HepG2 (cell line): Measurements from ENCODE around the gene CSNK1E. TPM values are rescaled to one million over a fixed set of nuclear protein-coding genes. Genes with fewer than 3 reads are reported as not detected.
A peak's percentile ranks its signal among the peaks of the same experiment; 100 is the strongest.

ENCODE experiments used
- ATAC-seq: fragments of 200-7000 bp; cut with Tn5 transposase; 3 replicates; pipeline ENCODE4 v1.9.1; 2020; ENCODE audit warnings: mild to moderate bottlenecking, moderate library complexity
- BruUV-seq: library from RNA; stranded (reverse); fragments of 400-500 nt; replicated peaks from 2 replicates; lab custom pipeline; 2021; lab: Mats Ljungman, UMichigan
- CTCF ChIA-PET: fragments of 300-600 bp; formaldehyde crosslinking; extraction: SDS; loops from one replicate; lab custom pipeline; 2021; ENCODE audit warnings: low total read pairs, inconsistent platforms, low intra/inter-chr PET ratio; lab: Yijun Ruan, JAX
- POLR2A ChIA-PET: fragments of 350-600 bp; sonication (Branson Sonifier 250); formaldehyde crosslinking; loops from one replicate; lab custom pipeline; 2020; ENCODE audit warnings: antibody characterized with exemption, inconsistent platforms; lab: Yijun Ruan, JAX
- DNase-seq: peaks from one replicate; pipeline ENCODE4 v3.0.0-alpha.2; 2015; ENCODE audit warnings: low spot score
- FAIRE-seq: peaks from 3 replicates; lab custom pipeline; 2011; peaks lifted over from hg19 to GRCh38; lab: Jason Lieb, UNC
- H2AFZ ChIP-seq: one replicate; pipeline ENCODE4 v1.6.1; 2011; ENCODE audit warnings: low read length, inconsistent platforms
- H3K27ac ChIP-seq: fragments of 300-600 bp; 3 replicates; pipeline ENCODE4 v1.8.0; 2011; ENCODE audit warnings: mixed run types, mild to moderate bottlenecking, mixed read lengths, low read length, inconsistent platforms; ENCODE audit not compliant: insufficient read depth; ENCODE audit errors: extremely low read length
- H3K27me3 ChIP-seq, 2 experiments: fragments of 200-600 bp in 1 of 2; 2 replicates in 1 of 2; 3 replicates in 1 of 2; pipeline versions ENCODE4 v1.6.0 to v1.8.0; 2011; ENCODE audit warnings: low read length in 2 of 2, mild to moderate bottlenecking in 2 of 2, moderate library complexity in 2 of 2, inconsistent platforms in 1 of 2; ENCODE audit not compliant: insufficient read depth in 2 of 2, control insufficient read depth in 1 of 2
- H3K36me3 ChIP-seq, 2 experiments: fragments of 200-600 bp in 1 of 2; replicated peaks in 1 of 2; 2 replicates in 1 of 2; 3 replicates in 1 of 2; pipeline versions ENCODE4 v1.5.1 to v1.8.0; 2011; ENCODE audit warnings: low read length in 2 of 2, inconsistent platforms in 1 of 2; ENCODE audit not compliant: insufficient read depth in 2 of 2, control insufficient read depth in 1 of 2
- H3K4me1 ChIP-seq: 2 replicates; pipeline ENCODE4 v1.5.1; 2012; ENCODE audit warnings: low read length, inconsistent platforms; ENCODE audit not compliant: insufficient read depth
- H3K4me2 ChIP-seq: 2 replicates; pipeline ENCODE4 v1.6.0; 2011; ENCODE audit warnings: low read depth, low read length, inconsistent platforms
- H3K4me3 ChIP-seq, 3 experiments: fragments of 200-600 bp in 1 of 3; sonication (generic), shearing (Covaris generic) in 1 of 3; replicated peaks in 1 of 3; 2 replicates each; pipeline ENCODE4 v1.5.1; 2011 to 2016; ENCODE audit warnings: low read length in 3 of 3, inconsistent platforms in 2 of 3, low read depth in 2 of 3, mild to moderate bottlenecking in 2 of 3, control low read depth in 1 of 3, mixed read lengths in 1 of 3; ENCODE audit not compliant: insufficient read depth in 1 of 3
- H3K79me2 ChIP-seq: one replicate; pipeline ENCODE4 v1.6.1; 2011; ENCODE audit warnings: low read length, inconsistent platforms; ENCODE audit not compliant: insufficient read depth
- H3K9ac ChIP-seq: 2 replicates; pipeline ENCODE4 v1.6.0; 2011; ENCODE audit warnings: mild to moderate bottlenecking, low read depth, low read length, inconsistent platforms; ENCODE audit not compliant: insufficient read depth
- H3K9me3 ChIP-seq: 2 replicates; pipeline ENCODE4 v1.5.1; 2012; ENCODE audit warnings: mild to moderate bottlenecking, low read length
- H4K20me1 ChIP-seq: 2 replicates; pipeline ENCODE4 v1.6.0; 2011; ENCODE audit warnings: inconsistent platforms, mild to moderate bottlenecking, low read length, moderate library complexity; ENCODE audit not compliant: insufficient read depth
- ARNT ChIP-seq: fragments of 450-650 bp; IDR thresholded peaks from 2 replicates; pipeline ENCODE4 v1.6.1; 2017
- CBX5 ChIP-seq: sonication (generic); formaldehyde crosslinking; IDR thresholded peaks from 2 replicates; pipeline ENCODE4 v1.4.0; 2020; ENCODE audit warnings: missing genetic modification reagents, borderline replicate concordance
- DZIP1 ChIP-seq: sonication (generic); formaldehyde crosslinking; IDR thresholded peaks from 2 replicates; pipeline ENCODE4 v1.5.0; 2020; ENCODE audit warnings: mild to moderate bottlenecking, missing genetic modification reagents
- HDAC2 ChIP-seq: sonication (generic); formaldehyde crosslinking; IDR thresholded peaks from 2 replicates; pipeline ENCODE4 v1.4.0; 2020; ENCODE audit warnings: missing genetic modification reagents
- IKZF5 ChIP-seq: IDR thresholded peaks from 2 replicates; pipeline ENCODE4 v1.6.1; 2018; ENCODE audit warnings: missing genetic modification reagents, mild to moderate bottlenecking, missing compliant biosample characterization
- JDP2 ChIP-seq: sonication (generic); formaldehyde crosslinking; IDR thresholded peaks from 2 replicates; pipeline ENCODE4 v1.8.1; 2022; ENCODE audit warnings: missing genetic modification reagents, borderline replicate concordance
- PHF8 ChIP-seq: sonication (generic); formaldehyde crosslinking; IDR thresholded peaks from 2 replicates; pipeline ENCODE4 v1.5.0; 2020; ENCODE audit warnings: missing genetic modification reagents
- POLR2A ChIP-seq, 2 experiments: IDR thresholded peaks; 2 replicates each; pipeline ENCODE4 v1.6.1; 2011; ENCODE audit warnings: low read depth in 2 of 2, low read length in 2 of 2, mild to moderate bottlenecking in 1 of 2, moderate library complexity in 1 of 2; ENCODE audit not compliant: insufficient read depth in 1 of 2
- SNRNP70 ChIP-seq: fragments of 200-400 bp; formaldehyde crosslinking; IDR thresholded peaks from 2 replicates; pipeline ENCODE4 v1.6.1; 2017; ENCODE audit warnings: mild to moderate bottlenecking, low read depth, low read length, moderate library complexity
- ZNF121 ChIP-seq: sonication (generic); formaldehyde crosslinking; IDR thresholded peaks from 2 replicates; pipeline ENCODE4 v1.5.0; 2020; ENCODE audit warnings: mild to moderate bottlenecking, missing genetic modification reagents
- ZNF556 ChIP-seq: sonication (generic); formaldehyde crosslinking; IDR thresholded peaks from 2 replicates; pipeline ENCODE4 v1.4.0; 2020; ENCODE audit warnings: mild to moderate bottlenecking, missing genetic modification reagents, borderline replicate concordance
- ZNF574 ChIP-seq: sonication (generic); formaldehyde crosslinking; IDR thresholded peaks from 2 replicates; pipeline ENCODE4 v1.4.0; 2020; ENCODE audit warnings: missing genetic modification reagents
- ZNF629 ChIP-seq: sonication (generic); formaldehyde crosslinking; conservative IDR thresholded peaks from 2 replicates; pipeline ENCODE4 v1.5.0; 2020; ENCODE audit warnings: missing genetic modification reagents
- ZNF737 ChIP-seq: sonication (generic); formaldehyde crosslinking; IDR thresholded peaks from 2 replicates; pipeline ENCODE4 v1.5.0; 2020; ENCODE audit warnings: missing genetic modification reagents, mild to moderate bottlenecking, borderline replicate concordance
- ZSCAN9 ChIP-seq: IDR thresholded peaks from 2 replicates; pipeline ENCODE4 v1.6.1; 2016; ENCODE audit warnings: borderline replicate concordance
- WGBS: methylation state at CpG from one replicate; pipeline ENCODE4 v1.1.6; 2017; ENCODE audit warnings: low lambda C conversion rate; 5-methylcytosine and 5-hydroxymethylcytosine counted together
- in situ Hi-C: cut with HindIII; loops from 2 replicates; pipeline ENCODE4 v1.10.0; 2017; ENCODE audit warnings: low pct_unique_long_range_greater_than_20kb; ENCODE audit not compliant: extremely low pct_ligation_motif_present
- intact Hi-C: fragments of 100-400 bp; cut with micrococcal nuclease; formaldehyde crosslinking; loops from one replicate; pipeline ENCODE4 v1.10.0; 2022; ENCODE audit not compliant: unreplicated experiment
- polyA plus RNA-seq, 8 experiments: library from polyadenylated mRNA; depleted of rRNA in 3 of 8; stranded (reverse) in 7 of 8; unstranded in 1 of 8; fragments of >200 nt; fragmentation: Illumina TruSeq in 4 of 8; extraction: Trizol in 4 of 8; gene quantifications; 2 replicates each; pipeline versions ENCODE4 v1.2.1 to v1.2.3, GENCODE V29; 2011 to 2016; ENCODE audit warnings: low read depth in 4 of 8, missing spikeins in 1 of 8, mixed read lengths in 1 of 8; ENCODE audit not compliant: insufficient read depth in 1 of 8
- total RNA-seq, 5 experiments: library from RNA; depleted of rRNA; stranded (reverse); fragments of >200 nt; fragmentation: Illumina TruSeq; extraction: Trizol; gene quantifications; 2 replicates each; pipeline ENCODE4 v1.2.3, GENCODE V29; 2016; ENCODE audit warnings: low read depth in 1 of 5
- TF ChIP-seq, protein P1 (sequence below): sonication (generic); formaldehyde crosslinking; IDR thresholded peaks from 2 replicates; pipeline ENCODE4 v1.9.0; 2021; ENCODE audit warnings: missing genetic modification reagents, mild to moderate bottlenecking, borderline replicate concordance

CSNK1E gene
- total and polyA plus RNA-seq, 2 of the 13 experiments (the other 11 are each of a cell fraction or from before 2014, with no cell fraction given): 34.7 to 129 TPM

DNA sequence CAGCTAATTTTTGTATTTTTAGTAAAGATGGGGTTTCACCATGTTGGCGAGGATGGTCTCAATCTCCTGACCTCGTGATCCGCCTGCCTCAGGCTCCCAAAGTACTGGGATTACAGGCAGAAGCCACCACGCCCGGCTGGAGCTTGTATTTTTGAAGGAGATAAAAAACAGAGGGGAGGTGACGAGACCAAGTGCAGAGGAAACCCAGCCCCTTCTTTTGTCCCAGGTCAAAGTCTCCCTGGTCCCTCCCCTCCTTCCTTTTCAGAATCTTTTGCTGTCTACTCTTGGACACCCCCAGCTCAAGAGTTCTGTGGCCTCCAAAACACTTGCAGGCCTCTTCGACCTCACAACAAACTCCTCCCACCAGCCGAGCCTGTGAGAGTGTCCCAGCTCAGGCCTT is 32.2 kb downstream of the CSNK1E start (continued):
- TF ChIP-seq PHF8 (CRISPR knock-in tag) (no peak), DZIP1 (no peak), POLR2A (IDR thresholded peaks at IDR 0.05; ENCODE audit: insufficient read depth in 1 of 2, low read depth in 2 of 2, low read length in 2 of 2) (no peak), HDAC2 (CRISPR knock-in tag) (no peak)
- TF ChIP-seq, protein P1, sequence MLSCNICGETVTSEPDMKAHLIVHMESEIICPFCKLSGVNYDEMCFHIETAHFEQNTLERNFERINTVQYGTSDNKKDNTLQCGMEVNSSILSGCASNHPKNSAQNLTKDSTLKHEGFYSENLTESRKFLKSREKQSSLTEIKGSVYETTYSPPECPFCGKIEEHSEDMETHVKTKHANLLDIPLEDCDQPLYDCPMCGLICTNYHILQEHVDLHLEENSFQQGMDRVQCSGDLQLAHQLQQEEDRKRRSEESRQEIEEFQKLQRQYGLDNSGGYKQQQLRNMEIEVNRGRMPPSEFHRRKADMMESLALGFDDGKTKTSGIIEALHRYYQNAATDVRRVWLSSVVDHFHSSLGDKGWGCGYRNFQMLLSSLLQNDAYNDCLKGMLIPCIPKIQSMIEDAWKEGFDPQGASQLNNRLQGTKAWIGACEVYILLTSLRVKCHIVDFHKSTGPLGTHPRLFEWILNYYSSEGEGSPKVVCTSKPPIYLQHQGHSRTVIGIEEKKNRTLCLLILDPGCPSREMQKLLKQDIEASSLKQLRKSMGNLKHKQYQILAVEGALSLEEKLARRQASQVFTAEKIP (CRISPR knock-in tag): no peak

DNA sequence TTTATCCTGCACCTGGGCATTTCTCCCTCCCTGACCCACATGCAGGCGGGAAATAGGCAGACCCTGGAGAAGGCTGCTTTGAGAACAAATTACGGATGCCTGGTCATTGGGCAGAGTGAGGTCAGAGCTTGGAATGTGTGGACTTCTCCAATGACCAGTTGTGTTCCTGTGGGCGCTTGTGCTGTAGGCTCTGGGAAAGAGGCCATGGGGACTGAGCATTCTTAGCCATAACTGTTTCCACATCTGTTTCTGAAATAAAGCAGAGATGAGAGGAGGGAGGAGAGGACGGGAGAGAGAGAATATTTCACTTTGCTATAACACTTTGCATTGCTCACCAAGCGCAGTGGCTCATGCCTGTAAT is 33.2 kb downstream of the CSNK1E start:
- peak; percentile 23 for FAIRE-seq
- CTCF ChIA-PET: no interaction called here
- TF ChIP-seq ZNF574 (peak; percentile 2; the same call in 1 of the 2 replicates), ZNF737 (no peak), SNRNP70 (no peak), ZNF556 (0 out of 2 replicates have a peak, but pooled peaks have one; percentile 9), CBX5 (CRISPR knock-in tag) (no peak), ZNF629 (CRISPR knock-in tag) (0 out of 2 replicates have a peak, but pooled peaks have one; percentile 4), IKZF5 (no peak), ARNT (no peak), JDP2 (no peak), ZSCAN9 (CRISPR knock-in tag) (0 out of 2 replicates have a peak, but pooled peaks have one; percentile 9), ZNF121 (CRISPR knock-in tag) (no peak)

More for the DNA sequence above, 33.2 kb downstream of the CSNK1E start:
- Histone ChIP-seq H3K9ac (no peak overlapping the region; the same call in 1 of the 2 replicates), H3K4me3 (peak overlapping the region in 1 of 3 experiments; percentile 55; a peak in 1 of 6 replicates), H3K4me1 (peaks cover 54% of the 10 kb centered on the region), H3K4me2 (peak overlapping the region; percentile 73), H3K27ac (peak overlapping the region; percentile 79), H4K20me1 (no peaks in the 10 kb centered on the region), H3K27me3 (no peaks in the 10 kb centered on the region), H2AFZ (no peak overlapping the region), H3K36me3 (no peaks in the 10 kb centered on the region), H3K9me3 (no peaks in the 10 kb centered on the region), H3K79me2 (no peaks in the 10 kb centered on the region)
- POLR2A ChIA-PET: interaction anchor here (1.0 to 1.8 kb wide), 9 partner anchors 10 to 102 kb away, joined by 3 to 10 read pairs (median 4); partner anchors contain the start of genes PLA2G6 and TMEM184B
- intact Hi-C loops: no loop called here
- ATAC-seq (peak; percentile 76), DNase-seq (peak; percentile 65)
- 10% methylated on average over 5 of the region's 5 CpGs for WGBS
- in situ Hi-C loops: no loop called here
- BruUV-seq: no TSS peak
